HG03175 (cell line): ENCODE results near the gene ADCY2.

Source experiments
- ATAC-seq: cut with Tn5 transposase; IDR thresholded peaks from one replicate; pipeline ENCODE4 v1.9.1; 2021; ENCODE audit warnings: mild to moderate bottlenecking, moderate library complexity; ENCODE audit not compliant: unreplicated experiment

Gene ADCY2

GRCh38 chr5:7653046-7653445 is 257.1 kb downstream of the ADCY2 start:
- ATAC-seq: no peak

- ATAC-seq: no peak
Measured at GRCh38 chr5:7657153-7657552, 261.2 kb downstream of the ADCY2 start.

GRCh38 chr5:7659420-7659819 is 263.5 kb downstream of the ADCY2 start:
- no peak for ATAC-seq

DNA sequence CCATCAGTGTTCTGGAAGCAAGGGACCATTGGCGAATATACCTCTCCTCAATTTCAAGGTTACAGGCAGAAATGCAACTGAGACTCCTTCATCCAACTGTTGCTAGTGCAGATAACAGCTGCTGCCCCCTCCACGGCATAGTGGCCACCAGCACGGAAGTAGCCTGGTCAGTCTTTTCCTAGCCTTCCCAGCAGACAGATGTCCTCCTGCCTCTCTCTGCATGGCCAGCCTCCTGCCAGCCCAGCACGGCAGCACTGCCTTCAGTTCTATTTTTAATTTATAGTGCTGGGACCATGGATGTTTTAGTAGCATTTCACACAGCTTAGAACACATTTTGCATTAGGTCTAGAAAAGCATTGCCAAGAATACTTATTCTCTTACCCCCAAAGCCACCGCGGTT is 266.4 kb downstream of the ADCY2 start:
- no peak for ATAC-seq

DNA sequence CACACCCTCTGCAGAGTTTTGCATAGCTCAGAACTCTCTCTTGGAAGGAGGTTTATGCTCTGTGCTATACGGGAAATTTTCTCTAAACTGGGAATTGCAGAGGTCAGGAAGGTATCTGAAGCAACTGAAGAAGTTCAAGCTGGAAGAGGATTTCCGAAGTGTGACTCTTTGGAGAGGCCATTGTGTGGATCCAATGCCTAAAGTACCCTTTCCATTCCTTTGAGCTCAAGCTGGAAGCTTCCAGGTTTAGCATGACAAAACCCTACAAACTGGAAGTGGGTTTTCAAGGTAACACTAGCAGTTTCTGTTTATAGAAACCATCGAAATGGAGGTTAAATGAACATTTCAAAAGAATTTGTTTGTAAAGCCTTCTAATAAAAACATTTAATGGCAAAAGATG is 267.9 kb downstream of the ADCY2 start:
- no peak for ATAC-seq

DNA sequence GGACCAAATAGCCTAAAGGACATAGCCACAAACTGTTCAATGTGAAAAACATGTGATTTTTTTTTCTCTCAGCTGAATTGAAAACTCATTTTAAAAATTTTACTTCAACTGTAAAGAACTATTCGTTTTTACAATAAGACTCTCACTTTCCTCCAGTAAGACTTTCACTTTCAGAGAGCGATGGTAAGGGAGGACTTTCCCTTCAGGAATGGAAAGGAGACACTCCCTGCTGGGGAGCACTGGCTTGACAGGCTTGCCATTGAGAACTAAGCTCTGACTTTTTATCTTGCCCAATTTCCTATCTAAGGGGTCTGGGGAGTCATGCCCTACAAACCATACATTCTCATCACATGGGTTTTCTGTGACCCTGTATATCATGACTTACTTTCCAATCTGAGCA is 268.3 kb downstream of the ADCY2 start:
- no peak for ATAC-seq

GRCh38 chr5:7667216-7667767 is 271.4 kb downstream of the ADCY2 start:
- no peak for ATAC-seq

DNA sequence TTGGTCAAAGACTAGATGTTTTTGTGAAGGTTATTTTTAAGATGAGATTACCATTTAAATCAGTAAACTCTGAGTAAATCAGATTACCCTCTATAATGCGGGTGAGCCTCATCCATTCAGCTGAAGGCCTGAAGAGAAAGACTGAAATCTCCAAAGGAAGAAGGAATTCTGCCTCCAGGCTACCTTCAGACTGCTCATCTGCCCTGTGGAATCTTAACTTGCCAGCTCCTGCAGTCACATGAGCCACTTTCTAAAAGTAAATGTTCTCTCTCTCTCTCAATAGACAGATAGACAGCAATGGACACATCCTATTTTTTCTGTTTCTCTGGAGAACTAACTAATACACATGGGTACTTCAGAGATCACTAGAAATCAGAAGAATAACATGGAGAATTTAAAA is 272.2 kb downstream of the ADCY2 start:
- no peak for ATAC-seq

DNA sequence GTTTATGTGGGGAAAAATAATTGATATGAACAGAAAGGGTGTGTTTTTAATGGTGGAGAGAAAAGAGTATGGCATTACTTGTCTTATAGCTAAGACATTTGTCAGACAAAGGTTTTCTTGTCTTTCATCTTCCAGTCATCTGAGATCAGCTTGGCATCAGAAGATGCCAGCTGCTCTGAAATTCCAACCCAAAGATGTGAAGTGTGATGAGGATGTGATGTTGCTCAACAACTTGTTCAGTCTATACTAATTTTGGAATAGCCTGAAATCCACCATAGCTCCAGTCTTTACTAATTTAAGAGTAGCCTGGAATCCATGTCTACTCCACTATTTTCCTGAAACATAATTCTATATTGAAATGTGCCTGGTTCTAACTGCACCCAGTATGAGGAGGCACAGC is 272.7 kb downstream of the ADCY2 start:
- no peak for ATAC-seq

GRCh38 chr5:7671381-7671993 is 275.5 kb downstream of the ADCY2 start:
- ATAC-seq: no peak

DNA sequence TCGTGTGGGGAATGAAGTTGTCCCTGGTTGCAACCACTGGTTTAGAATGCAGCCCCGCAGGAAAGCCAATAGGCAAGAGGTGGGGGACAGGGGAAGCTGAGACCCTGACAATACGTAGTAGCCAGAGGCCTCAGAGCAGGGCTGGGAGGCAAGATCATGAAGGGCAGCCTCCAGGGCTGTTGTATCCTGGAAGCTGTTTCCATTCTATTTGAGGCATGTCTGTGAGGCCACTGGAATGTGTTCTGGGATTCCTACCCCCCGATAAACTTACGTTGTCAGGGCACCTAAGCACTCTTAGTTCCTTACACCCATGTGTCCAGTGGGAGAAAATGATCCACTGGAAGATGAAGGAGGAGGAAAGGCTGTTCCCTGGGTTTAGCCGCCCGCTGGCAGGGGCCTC is 277.7 kb downstream of the ADCY2 start:
- ATAC-seq: no peak

DNA sequence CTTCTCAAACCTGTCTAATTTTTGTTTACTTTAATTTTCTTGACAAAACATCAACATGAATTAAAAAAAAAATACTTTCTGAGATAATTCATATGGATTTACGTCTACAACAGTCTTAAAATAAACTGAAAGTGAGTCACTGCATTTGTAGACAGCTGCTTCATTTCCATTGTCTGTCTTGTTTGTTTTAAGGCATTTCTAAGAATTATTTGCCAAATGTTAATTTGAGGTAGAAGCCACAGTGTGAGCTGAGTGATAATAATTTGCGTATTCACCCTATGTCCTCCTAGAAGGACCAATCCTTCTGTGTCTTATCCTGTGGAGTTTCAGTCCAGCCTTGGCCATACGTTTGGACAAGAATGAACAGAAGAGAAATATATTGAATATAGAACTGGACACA is 280.5 kb downstream of the ADCY2 start:
- no peak for ATAC-seq

DNA sequence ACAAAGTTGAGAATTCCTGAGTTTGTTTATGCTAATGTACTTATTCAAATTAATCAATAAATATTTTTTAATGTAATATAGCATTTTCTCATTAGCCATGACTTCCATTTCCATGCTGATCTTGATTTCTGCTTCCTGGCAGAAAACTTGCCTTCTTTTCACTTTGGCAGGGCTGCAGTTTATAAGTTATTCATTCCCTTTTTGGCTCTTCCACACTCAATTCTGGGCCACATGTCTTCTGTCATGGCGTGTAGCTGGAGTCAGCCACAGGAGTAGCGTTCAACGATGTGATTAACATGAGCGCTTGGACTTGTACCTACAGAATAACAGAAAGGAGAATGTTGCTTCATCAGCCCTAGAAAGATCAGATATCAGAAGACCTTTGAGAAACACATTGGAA is 282.1 kb downstream of the ADCY2 start:
- no peak for ATAC-seq

DNA sequence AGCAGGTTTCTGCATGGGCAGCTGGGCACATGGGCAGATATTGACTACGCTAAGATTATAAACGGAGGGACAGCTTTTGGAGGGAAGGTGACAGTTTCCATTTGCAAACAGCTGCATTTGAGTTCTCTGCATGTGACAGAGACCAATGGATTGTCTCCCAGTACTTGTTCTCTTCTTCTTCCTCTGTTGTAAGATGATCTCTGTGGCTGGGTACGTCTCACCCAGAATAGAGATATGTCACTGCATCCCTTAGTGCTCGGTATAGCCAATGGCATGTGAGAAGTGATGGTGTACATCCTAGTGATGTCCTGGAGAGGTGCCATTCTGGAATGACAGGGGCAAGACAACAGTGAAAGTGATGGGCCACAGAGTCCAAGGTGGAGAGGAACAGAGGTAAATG is 283.7 kb downstream of the ADCY2 start:
- ATAC-seq: no peak

DNA sequence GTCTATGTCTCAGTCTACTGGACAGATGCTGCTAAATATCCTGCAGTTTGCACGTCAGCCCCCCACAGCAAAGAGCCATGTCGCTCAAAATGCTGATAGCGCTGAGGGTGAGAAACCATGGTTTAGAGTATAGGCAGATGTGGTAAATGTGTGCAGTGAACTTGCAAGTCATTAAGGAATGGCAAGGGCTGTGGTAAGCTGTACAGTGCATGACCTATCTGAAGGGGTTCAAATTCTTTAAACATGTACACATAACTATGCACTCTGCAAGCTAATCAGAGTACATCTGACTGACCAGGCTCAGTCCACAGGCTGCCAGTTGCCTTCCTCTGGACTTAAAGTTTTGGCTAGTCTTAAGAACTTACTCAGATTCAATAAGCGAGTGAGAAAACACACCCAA is 284.3 kb downstream of the ADCY2 start:
- ATAC-seq: no peak

DNA sequence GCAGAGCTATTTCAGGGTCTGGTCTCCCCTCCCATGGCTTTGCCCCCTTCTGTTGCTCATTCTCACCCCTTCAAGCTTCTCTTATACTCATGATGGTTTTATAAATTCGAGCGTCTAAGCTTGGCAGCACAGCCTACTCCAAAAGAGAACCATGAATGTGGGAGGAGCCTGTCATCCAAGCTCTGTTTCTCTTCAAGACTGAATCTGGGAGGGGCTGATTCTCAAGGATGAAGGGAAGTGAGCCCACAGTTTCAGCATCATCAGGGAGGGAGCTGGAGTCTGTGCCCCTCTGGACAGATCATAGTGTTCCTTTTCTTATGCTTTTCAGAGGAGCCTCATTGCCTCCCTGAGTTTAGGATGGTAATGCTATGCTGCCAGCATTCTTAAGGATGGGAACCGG is 286.4 kb downstream of the ADCY2 start:
- no peak for ATAC-seq

GRCh38 chr5:7683753-7684152 is 287.8 kb downstream of the ADCY2 start:
- no peak for ATAC-seq

DNA sequence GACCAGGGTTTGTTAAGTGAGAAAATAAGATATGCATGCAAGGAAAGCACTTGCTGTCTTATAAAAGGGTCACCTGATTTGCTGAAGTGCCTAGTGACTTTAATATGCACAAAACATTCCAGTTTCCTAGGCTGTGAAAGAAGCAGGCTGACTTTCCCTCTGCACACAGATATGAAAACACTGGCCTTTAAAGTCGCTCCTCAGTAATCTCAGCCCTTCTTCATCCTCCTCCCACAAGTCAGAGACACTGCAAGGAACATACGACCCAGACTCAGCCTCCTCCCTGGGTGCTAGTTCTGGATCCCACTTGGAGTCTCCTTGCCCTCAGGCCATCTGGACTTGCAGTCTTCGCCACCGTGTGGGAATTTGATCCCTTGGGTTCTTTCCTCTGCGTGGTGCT is 288.9 kb downstream of the ADCY2 start:
- ATAC-seq: no peak

- ATAC-seq: no peak
Measured at GRCh38 chr5:7686794-7687193, 290.9 kb downstream of the ADCY2 start.

GRCh38 chr5:7690557-7690956 is 294.6 kb downstream of the ADCY2 start:
- ATAC-seq: no peak

DNA sequence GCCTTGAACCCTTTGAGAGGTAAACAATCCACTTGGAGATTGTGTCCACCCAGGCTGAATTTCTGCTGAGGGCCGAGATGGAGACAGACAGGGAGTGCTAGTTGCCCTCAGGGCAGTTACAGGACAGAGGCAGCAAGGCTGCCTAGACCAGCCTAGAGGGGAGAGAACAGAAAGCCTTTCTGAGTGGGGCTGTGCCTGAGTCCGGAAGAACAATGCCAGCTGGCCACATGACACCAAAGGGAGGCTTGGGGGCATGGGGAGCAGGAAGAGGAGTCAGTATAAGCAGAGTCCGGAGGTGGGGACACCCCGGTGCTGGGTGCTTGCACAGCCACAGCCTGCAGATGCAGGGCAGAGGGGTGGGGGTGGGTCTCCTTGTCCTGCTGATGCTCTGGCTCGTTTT is 309.3 kb downstream of the ADCY2 start:
- ATAC-seq: no peak

GRCh38 chr5:7705736-7706135 is 309.8 kb downstream of the ADCY2 start:
- no peak for ATAC-seq

GRCh38 chr5:7706256-7706655 is 310.3 kb downstream of the ADCY2 start:
- no peak for ATAC-seq
